ENCODE measurements around the gene ZAP70.

Gene ZAP70

GRCh38 chr2:97735161-97735561 is 21.8 kb downstream of the ZAP70 start:
- no peak for DNase-seq

GRCh38 chr2:97736185-97736584 is 22.8 kb downstream of the ZAP70 start:
- DNase-seq, result no peak

GRCh38 chr2:97736608-97737330 is 23.4 kb downstream of the ZAP70 start:
- no peak for DNase-seq

- no peak for DNase-seq
Observed at GRCh38 chr2:97737421-97738178, 24.2 kb downstream of the ZAP70 start.

- DNase-seq, result no peak
Observed at GRCh38 chr2:97738179-97739019, 25.0 kb downstream of the ZAP70 start.

- no peak for DNase-seq
Observed at GRCh38 chr2:97739020-97739892, 25.9 kb downstream of the ZAP70 start.

GRCh38 chr2:97739893-97740245 is 26.5 kb downstream of the ZAP70 start:
- DNase-seq, result no peak

- DNase-seq, result peak; percentile 22
Observed at GRCh38 chr2:97740590-97741182, 27.3 kb downstream of the ZAP70 start.

GRCh38 chr2:97741251-97741650 is 27.9 kb downstream of the ZAP70 start:
- DNase-seq, result no peak

- no peak for DNase-seq
Observed at GRCh38 chr2:97741686-97742085, 28.3 kb downstream of the ZAP70 start.

GRCh38 chr2:97742381-97742847 is 29.0 kb downstream of the ZAP70 start:
- DNase-seq, result peak; percentile 44

GRCh38 chr2:97743913-97744312 is 30.5 kb downstream of the ZAP70 start:
- DNase-seq, result no peak

GRCh38 chr2:97745474-97746174 is 32.2 kb downstream of the ZAP70 start:
- DNase-seq, result no peak

GRCh38 chr2:97747285-97747684 is 33.9 kb downstream of the ZAP70 start:
- no peak for DNase-seq

GRCh38 chr2:97747716-97748115 is 34.3 kb downstream of the ZAP70 start:
- peak; percentile 12 for DNase-seq

GRCh38 chr2:97749581-97749980 is 36.2 kb downstream of the ZAP70 start:
- DNase-seq, result no peak

- no peak for DNase-seq
Observed at GRCh38 chr2:97750017-97750416, 36.6 kb downstream of the ZAP70 start.

- DNase-seq, result peak; percentile 8
Observed at GRCh38 chr2:97751752-97752151, 38.4 kb downstream of the ZAP70 start.

GRCh38 chr2:97752342-97753334 is 39.3 kb downstream of the ZAP70 start:
- DNase-seq, result peak; percentile 14
